Measurements from ENCODE around the gene FGFR1OP2. TPM values are rescaled to one million over a fixed set of nuclear protein-coding genes. Genes with fewer than 3 reads are reported as not detected.

Gene FGFR1OP2
- total RNA-seq, 4 donors from 2014 or later, result 68.1 to 134 (median 96.9) TPM

GRCh38 chr12:26988703-26989102, 50.4 kb downstream of the FGFR1OP2 start:
- Histone ChIP-seq H3K4me1 (peaks cover 11 to 13% of the 10 kb centered on the region in 2 donors), H3K27ac (no peak overlapping the region), H3K27me3 (no peaks in the 10 kb centered on the region), H3K9me3 (no peaks in the 10 kb centered on the region), H3K36me3 (no peaks in the 10 kb centered on the region), H3K4me3 (replicated peaks in 1 of 3) (no peak overlapping the region)
- WGBS, 2 donors, result 88 to 94% methylated on average over 4 of the region's 4 CpGs
- intact Hi-C loops (cut with DNase I), result no loop called here
- TF ChIP-seq CTCF (IDR thresholded peaks at IDR 0.05) (no peak), POLR2A (IDR thresholded peaks at IDR 0.05) (no peak)
- DNase-seq, result no peak

DNA sequence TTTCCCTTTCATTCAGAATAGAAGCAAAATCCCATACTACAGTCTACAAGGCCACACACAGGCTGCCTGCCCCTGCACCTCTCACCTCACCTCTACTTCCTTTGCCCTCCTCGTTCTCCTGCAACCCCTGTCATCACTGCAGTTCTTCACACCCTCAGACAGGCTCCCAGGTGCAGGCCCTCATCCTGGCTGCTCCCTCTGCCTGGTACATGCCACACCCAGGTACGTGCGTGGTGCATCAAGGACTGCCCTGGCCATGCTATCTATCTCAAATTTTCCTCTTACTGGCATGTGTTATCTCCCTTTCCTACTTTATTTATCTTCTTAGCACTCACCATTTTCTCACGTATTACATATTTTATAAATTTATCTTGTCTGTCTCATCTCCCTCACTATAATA, 51.6 kb downstream of the FGFR1OP2 start:
- H3K36me3 ChIP-seq, result peaks cover 0 to under 1% of the 10 kb centered on the region in 2 donors
- H3K9me3 ChIP-seq, result no peaks in the 10 kb centered on the region
- no peaks in the 10 kb centered on the region for H3K27me3 ChIP-seq

DNA sequence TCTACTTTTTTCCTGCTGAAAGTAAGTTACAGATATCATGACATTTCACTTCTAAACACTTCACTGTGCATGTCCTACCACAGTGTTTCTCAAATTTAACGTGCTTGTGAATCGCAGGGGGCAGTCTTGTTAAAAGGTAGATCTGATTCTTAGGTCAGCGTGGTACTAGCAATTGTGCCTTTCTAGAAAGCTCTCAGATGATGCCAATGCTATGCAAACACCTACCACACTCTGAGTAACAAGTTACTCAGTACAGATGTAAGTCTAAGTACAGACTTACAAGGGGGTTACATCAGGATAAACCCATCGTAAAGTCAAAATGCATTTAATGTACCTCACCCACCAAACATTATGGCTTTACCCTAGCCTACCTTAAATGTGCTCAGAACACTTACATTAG, 53.6 kb downstream of the FGFR1OP2 start:
- intact Hi-C loops (cut with DNase I), result no loop called here
- 95 to 97% methylated on average over 4 of the region's 4 CpGs for WGBS, 2 donors
- Histone ChIP-seq H3K9me3 (no peaks in the 10 kb centered on the region), H3K36me3 (peaks cover 0 to 6% of the 10 kb centered on the region in 2 donors), H3K27me3 (no peaks in the 10 kb centered on the region), H3K4me3 (replicated peaks in 1 of 3) (no peak overlapping the region), H3K4me1 (peaks cover 8 to 10% of the 10 kb centered on the region in 2 donors), H3K27ac (no peak overlapping the region)
- DNase-seq, result no peak
- no peak for TF ChIP-seq CTCF (IDR thresholded peaks at IDR 0.05)
- no peak for TF ChIP-seq POLR2A (IDR thresholded peaks at IDR 0.05)

More for the DNA sequence above, 51.6 kb downstream of the FGFR1OP2 start:
- Histone ChIP-seq H3K4me1 (peaks cover 11 to 13% of the 10 kb centered on the region in 2 donors), H3K4me3 (replicated peaks in 1 of 3) (no peak overlapping the region), H3K27ac (no peak overlapping the region)
- DNase-seq, result no peak
- intact Hi-C loops (cut with DNase I), result no loop called here
- TF ChIP-seq CTCF (IDR thresholded peaks at IDR 0.05), result no peak
- no peak for TF ChIP-seq POLR2A (IDR thresholded peaks at IDR 0.05)
- WGBS, 2 donors, result 87 to 94% methylated on average over 4 of the region's 4 CpGs

DNA sequence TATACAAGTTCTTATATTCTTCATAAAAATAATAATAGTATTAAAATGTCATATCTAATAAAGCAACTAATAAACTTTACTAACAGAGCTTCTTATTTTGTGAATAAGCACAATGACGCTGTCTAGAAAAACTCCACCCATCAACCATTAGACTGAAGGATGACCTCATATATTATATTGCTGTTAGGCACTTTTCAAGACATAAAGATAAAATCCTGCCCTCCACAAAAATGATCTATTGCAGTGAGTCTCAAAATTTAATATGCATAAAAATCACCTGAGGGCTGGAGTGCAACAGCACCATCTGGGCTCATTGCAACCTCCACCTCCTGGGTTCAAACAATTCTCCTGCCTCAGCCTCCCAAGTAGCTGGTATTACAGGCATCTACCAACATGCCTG, 55.8 kb downstream of the FGFR1OP2 start:
- TF ChIP-seq POLR2A (IDR thresholded peaks at IDR 0.05) (no peak), CTCF (IDR thresholded peaks at IDR 0.05) (no peak)
- WGBS, 2 donors, result 96 to 97% methylated on average over 1 of the region's 1 CpG
- peaks cover 0 to 6% of the 10 kb centered on the region in 2 donors for H3K36me3 ChIP-seq
- no peaks in the 10 kb centered on the region for H3K9me3 ChIP-seq
- no peaks in the 10 kb centered on the region for H3K4me1 ChIP-seq
- no peak overlapping the region for H3K27ac ChIP-seq
- H3K27me3 ChIP-seq, result no peaks in the 10 kb centered on the region
- DNase-seq, result no peak
- intact Hi-C loops (cut with DNase I), result no loop called here
- H3K4me3 ChIP-seq (replicated peaks in 1 of 3), result no peak overlapping the region

GRCh38 chr12:26995706-26996105, 57.4 kb downstream of the FGFR1OP2 start:
- H3K4me1 ChIP-seq, result no peaks in the 10 kb centered on the region
- no peak overlapping the region for H3K27ac ChIP-seq
- no peak overlapping the region for H3K4me3 ChIP-seq (replicated peaks in 1 of 3)
- no peaks in the 10 kb centered on the region for H3K27me3 ChIP-seq
- TF ChIP-seq POLR2A (IDR thresholded peaks at IDR 0.05) (no peak), CTCF (IDR thresholded peaks at IDR 0.05) (no peak)
- H3K9me3 ChIP-seq, result no peaks in the 10 kb centered on the region
- 97 to 100% methylated on average over 2 of the region's 2 CpGs for WGBS, 2 donors
- peaks cover 0 to 6% of the 10 kb centered on the region in 2 donors for H3K36me3 ChIP-seq
- no peak for DNase-seq
- intact Hi-C loops (cut with DNase I), result no loop called here
